GM21576 (cell line): ENCODE data around the gene ATOH8.

Source experiments
- ATAC-seq: cut with Tn5 transposase; IDR thresholded peaks from one replicate; pipeline ENCODE4 v1.9.1; 2021; ENCODE audit warnings: mild to moderate bottlenecking, moderate library complexity; ENCODE audit not compliant: unreplicated experiment

Gene ATOH8

GRCh38 chr2:85769983-85770362 is 16.2 kb downstream of the ATOH8 start:
- ATAC-seq, result no peak

- ATAC-seq, result no peak
Observed at GRCh38 chr2:85770369-85770768, 16.6 kb downstream of the ATOH8 start.

GRCh38 chr2:85770786-85771409 is 17.1 kb downstream of the ATOH8 start:
- ATAC-seq, result no peak

GRCh38 chr2:85771486-85771885 is 17.7 kb downstream of the ATOH8 start:
- ATAC-seq, result no peak

GRCh38 chr2:85772019-85772745 is 18.4 kb downstream of the ATOH8 start:
- ATAC-seq, result no peak

GRCh38 chr2:85772841-85773491 is 19.2 kb downstream of the ATOH8 start:
- ATAC-seq, result no peak

GRCh38 chr2:85773692-85774091 is 19.9 kb downstream of the ATOH8 start:
- no peak for ATAC-seq

- no peak for ATAC-seq
Observed at GRCh38 chr2:85774126-85774978, 20.6 kb downstream of the ATOH8 start.

GRCh38 chr2:85775406-85776381 is 21.9 kb downstream of the ATOH8 start:
- no peak for ATAC-seq

GRCh38 chr2:85776672-85777071 is 22.9 kb downstream of the ATOH8 start:
- ATAC-seq, result no peak

GRCh38 chr2:85777441-85777861 is 23.7 kb downstream of the ATOH8 start:
- ATAC-seq, result no peak

GRCh38 chr2:85778646-85779379 is 25.0 kb downstream of the ATOH8 start:
- no peak for ATAC-seq

- ATAC-seq, result no peak
Observed at GRCh38 chr2:85779641-85780315, 26.0 kb downstream of the ATOH8 start.

- no peak for ATAC-seq
Observed at GRCh38 chr2:85780316-85781012, 26.7 kb downstream of the ATOH8 start.

GRCh38 chr2:85781013-85781332 is 27.2 kb downstream of the ATOH8 start:
- no peak for ATAC-seq

GRCh38 chr2:85783796-85784195 is 30.0 kb downstream of the ATOH8 start:
- ATAC-seq, result no peak

- ATAC-seq, result no peak
Observed at GRCh38 chr2:85784474-85784986, 30.7 kb downstream of the ATOH8 start.
